Posterior cingulate gyrus (tissue), 11 donors: ENCODE measurements around the gene SSRP1.

ENCODE experiments used
- DNase-seq, 10 donors: peaks; one replicate each; pipeline versions ENCODE4 v3.0.0 to v3.0.0-alpha.2; 2020 to 2021; ENCODE audit warnings: mixed read lengths in 3 of 10
- intact Hi-C: fragments of 100-400 bp; cut with DNase I; formaldehyde crosslinking; loops from one replicate; pipeline ENCODE4 v1.15.1; 2023

Gene SSRP1

GRCh38 chr11:57278721-57279095 lies 57.0 kb downstream of the SSRP1 start:
- intact Hi-C loops, result no loop called here
- no peak for DNase-seq

GRCh38 chr11:57277845-57278720 lies 57.6 kb downstream of the SSRP1 start:
- peak; percentile 48 to 94 (median 70) for DNase-seq
- intact Hi-C loops, result no loop called here

- intact Hi-C loops, result no loop called here
- no peak for DNase-seq
Measured at GRCh38 chr11:57276971-57277675, 58.6 kb downstream of the SSRP1 start.

GRCh38 chr11:57276169-57276970 lies 59.3 kb downstream of the SSRP1 start:
- no peak for DNase-seq
- intact Hi-C loops, result no loop called here
